Sigmoid colon (tissue), 4 donors: Measurements from ENCODE around the gene HMGCS2.

Source experiments
- POLR2A ChIP-seq, 2 donors: fragments of 450-650 bp; IDR thresholded peaks; one replicate each; pipeline ENCODE4 v1.6.1; 2016; ENCODE audit warnings: antibody characterized with exemption in 2 of 2, mild to moderate bottlenecking in 2 of 2, moderate library complexity in 2 of 2
- POLR2AphosphoS5 ChIP-seq, 4 donors: sonication (generic); formaldehyde crosslinking; IDR thresholded peaks; one replicate each; pipeline ENCODE4 v1.6.1; 2017; ENCODE audit warnings: antibody characterized with exemption in 4 of 4
- TF ChIP-seq, protein P1 (sequence below), 4 experiments: fragments of 450-650 bp in 3 of 4; fragments of 200-600 bp in 1 of 4; IDR thresholded peaks; one replicate each; pipeline ENCODE4 v1.5.1; 2016 to 2019; ENCODE audit warnings: antibody characterized with exemption in 4 of 4, mild to moderate bottlenecking in 3 of 4, moderate library complexity in 2 of 4

DNA sequence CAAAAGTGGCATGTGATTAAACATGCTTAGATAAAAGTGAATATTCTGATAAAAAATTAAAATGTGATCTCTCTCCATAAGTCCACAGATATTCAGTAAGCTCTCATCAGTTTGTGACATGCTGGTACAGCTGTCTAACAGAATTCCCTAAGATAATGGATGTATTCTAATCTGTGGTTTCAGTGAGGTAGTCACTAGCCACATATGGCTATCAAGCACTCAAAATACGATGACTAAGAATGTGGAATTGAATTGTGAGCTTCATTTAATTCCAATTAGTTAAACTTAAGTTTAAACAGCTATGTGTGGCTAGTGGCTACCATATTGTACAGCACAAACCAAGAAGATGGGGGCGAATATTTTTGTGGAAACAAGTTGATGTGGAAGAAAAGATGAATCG lies 46.7 kb upstream of the HMGCS2 start:
- TF ChIP-seq, protein P1, sequence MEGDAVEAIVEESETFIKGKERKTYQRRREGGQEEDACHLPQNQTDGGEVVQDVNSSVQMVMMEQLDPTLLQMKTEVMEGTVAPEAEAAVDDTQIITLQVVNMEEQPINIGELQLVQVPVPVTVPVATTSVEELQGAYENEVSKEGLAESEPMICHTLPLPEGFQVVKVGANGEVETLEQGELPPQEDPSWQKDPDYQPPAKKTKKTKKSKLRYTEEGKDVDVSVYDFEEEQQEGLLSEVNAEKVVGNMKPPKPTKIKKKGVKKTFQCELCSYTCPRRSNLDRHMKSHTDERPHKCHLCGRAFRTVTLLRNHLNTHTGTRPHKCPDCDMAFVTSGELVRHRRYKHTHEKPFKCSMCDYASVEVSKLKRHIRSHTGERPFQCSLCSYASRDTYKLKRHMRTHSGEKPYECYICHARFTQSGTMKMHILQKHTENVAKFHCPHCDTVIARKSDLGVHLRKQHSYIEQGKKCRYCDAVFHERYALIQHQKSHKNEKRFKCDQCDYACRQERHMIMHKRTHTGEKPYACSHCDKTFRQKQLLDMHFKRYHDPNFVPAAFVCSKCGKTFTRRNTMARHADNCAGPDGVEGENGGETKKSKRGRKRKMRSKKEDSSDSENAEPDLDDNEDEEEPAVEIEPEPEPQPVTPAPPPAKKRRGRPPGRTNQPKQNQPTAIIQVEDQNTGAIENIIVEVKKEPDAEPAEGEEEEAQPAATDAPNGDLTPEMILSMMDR (IDR thresholded peaks at IDR 0.05): no peak
- no peak for TF ChIP-seq POLR2AphosphoS5 (IDR thresholded peaks at IDR 0.05)
- TF ChIP-seq POLR2A (IDR thresholded peaks at IDR 0.05): no peak
